ENCODE data around the gene TMEM119. TPM values are rescaled to one million over a fixed set of nuclear protein-coding genes. Genes with fewer than 3 reads are reported as not detected.

The TMEM119 gene
- polyA plus RNA-seq, 1 experiment, result 60.3 TPM

- DNase-seq (ENCODE audit: low read depth, low spot score), result no peak
- ChIA-PET CTCF (interaction anchor here (0.6 to 1.4 kb wide), 8 partner anchors 8 to 317 kb away, joined by 3 to 8 read pairs (median 4); no protein-coding TSS in a partner anchor), POLR2A (interaction anchor here (0.6 kb wide), 1 partner anchor 167 kb away, joined by 7 read pairs; no protein-coding TSS in a partner anchor)
- Histone ChIP-seq H3K4me3 (ENCODE audit: low read depth, low read length) (no peak overlapping the region), H3K9me3 (ENCODE audit: control insufficient read depth, insufficient read depth, low read length) (no peaks in the 10 kb centered on the region), H3K27ac (ENCODE audit: low read depth, low read length) (no peak overlapping the region), H3K27me3 (ENCODE audit: control insufficient read depth, insufficient read depth, low read length) (no peaks in the 10 kb centered on the region)
- TF ChIP-seq CTCF (IDR thresholded peaks at IDR 0.05; ENCODE audit: low read depth, low read length), result no peak
Measured at GRCh38 chr12:108635997-108636808, 38.3 kb upstream of the TMEM119 start.

GRCh38 chr12:108635201-108635996 lies 37.5 kb upstream of the TMEM119 start:
- Histone ChIP-seq H3K27me3 (ENCODE audit: control insufficient read depth, insufficient read depth, low read length) (no peaks in the 10 kb centered on the region), H3K4me3 (ENCODE audit: low read depth, low read length) (no peak overlapping the region), H3K9me3 (ENCODE audit: control insufficient read depth, insufficient read depth, low read length) (no peaks in the 10 kb centered on the region), H3K27ac (ENCODE audit: low read depth, low read length) (no peak overlapping the region)
- ChIA-PET POLR2A (no interaction called here), CTCF (interaction anchor here (0.7 to 1.4 kb wide), 7 partner anchors 9 to 315 kb away, joined by 3 to 7 read pairs (median 4); no protein-coding TSS in a partner anchor)
- no peak for DNase-seq (ENCODE audit: low read depth, low spot score)
- no peak for TF ChIP-seq CTCF (IDR thresholded peaks at IDR 0.05; ENCODE audit: low read depth, low read length)

GRCh38 chr12:108634341-108634751 lies 36.5 kb upstream of the TMEM119 start:
- no peaks in the 10 kb centered on the region for H3K9me3 ChIP-seq (ENCODE audit: control insufficient read depth, insufficient read depth, low read length)
- DNase-seq (ENCODE audit: low read depth, low spot score), result no peak
- no peak overlapping the region for H3K4me3 ChIP-seq (ENCODE audit: low read depth, low read length)
- ChIA-PET CTCF (interaction anchor here (0.9 kb wide), 1 partner anchor 64 kb away, joined by 3 read pairs; no protein-coding TSS in a partner anchor), POLR2A (no interaction called here)
- no peak overlapping the region for H3K27ac ChIP-seq (ENCODE audit: low read depth, low read length)
- no peak for TF ChIP-seq CTCF (IDR thresholded peaks at IDR 0.05; ENCODE audit: low read depth, low read length)
- H3K27me3 ChIP-seq (ENCODE audit: control insufficient read depth, insufficient read depth, low read length), result no peaks in the 10 kb centered on the region

GRCh38 chr12:108633534-108634248 lies 35.8 kb upstream of the TMEM119 start, which contains the start of gene SELPLG:
Gene SELPLG, minus strand, starts transcription at chr12:108633894. Its CDS starts 9,587 bp downstream, at chr12:108624307.
- ChIA-PET CTCF (interaction anchor here (0.9 to 1.2 kb wide), 2 partner anchors 16 to 63 kb away, joined by 3 to 6 read pairs; no protein-coding TSS in a partner anchor), POLR2A (no interaction called here)
- H3K27ac ChIP-seq (ENCODE audit: low read depth, low read length), result peak within 1 kb of the TSS; percentile 2
- no peaks in the 10 kb centered on the region for H3K9me3 ChIP-seq (ENCODE audit: control insufficient read depth, insufficient read depth, low read length)
- no peak for DNase-seq (ENCODE audit: low read depth, low spot score)
- H3K4me3 ChIP-seq (ENCODE audit: low read depth, low read length), result no peak within 1 kb of the TSS
- TF ChIP-seq CTCF (IDR thresholded peaks at IDR 0.05; ENCODE audit: low read depth, low read length), result no peak
- H3K27me3 ChIP-seq (ENCODE audit: control insufficient read depth, insufficient read depth, low read length), result no peaks in the 10 kb centered on the region

Data from AG04450 (cell line).